HUES48 (cell line): ENCODE results near the gene AFF3.

ENCODE experiments used
- H3K27ac ChIP-seq: one replicate; pipeline ENCODE4 v1.7.0; 2013; ENCODE audit warnings: low read depth, low read length, inconsistent platforms
- H3K27me3 ChIP-seq: 2 replicates; pipeline ENCODE4 v1.6.1; 2013; ENCODE audit warnings: mild to moderate bottlenecking, low read length; ENCODE audit not compliant: control insufficient read depth, insufficient read depth
- H3K36me3 ChIP-seq: 2 replicates; pipeline ENCODE4 v1.6.1; 2013; ENCODE audit warnings: low read length; ENCODE audit not compliant: control insufficient read depth, insufficient read depth
- H3K4me1 ChIP-seq: 2 replicates; pipeline ENCODE4 v1.6.1; 2013; ENCODE audit warnings: mild to moderate bottlenecking, low read length; ENCODE audit not compliant: control insufficient read depth, insufficient read depth
- H3K4me3 ChIP-seq: 2 replicates; pipeline ENCODE4 v1.5.1; 2013; ENCODE audit warnings: mild to moderate bottlenecking, low read depth, low read length
- H3K9ac ChIP-seq: 2 replicates; pipeline ENCODE4 v1.6.1; 2013; ENCODE audit warnings: mild to moderate bottlenecking, low read depth, low read length, moderate library complexity
- H3K9me3 ChIP-seq: 2 replicates; pipeline ENCODE4 v1.6.1; 2013; ENCODE audit warnings: low read length; ENCODE audit not compliant: control insufficient read depth, insufficient read depth

Gene AFF3

DNA sequence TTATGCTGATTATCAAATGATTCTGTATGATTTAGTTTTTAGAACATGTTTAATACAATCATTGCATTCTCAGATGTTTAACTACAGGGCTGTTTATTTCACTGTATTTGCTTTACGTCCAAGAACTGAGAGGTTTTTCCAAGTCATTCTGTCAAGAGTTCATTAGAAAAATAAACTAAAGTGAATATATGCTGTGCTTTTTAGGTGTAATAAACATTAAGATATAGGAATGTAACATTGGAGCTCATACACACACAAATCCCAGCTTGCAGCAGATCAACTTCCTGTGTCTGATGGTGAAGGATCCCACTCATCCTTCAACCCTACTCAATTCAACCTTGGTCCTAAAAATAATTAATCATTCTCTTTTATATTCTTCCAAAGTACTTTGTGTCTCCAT, 285.0 kb downstream of the AFF3 start:
- Histone ChIP-seq H3K9me3 (no peaks in the 10 kb centered on the region), H3K4me3 (no peak overlapping the region), H3K4me1 (peaks cover 3% of the 10 kb centered on the region; the same call in 1 of the 2 replicates), H3K27ac (no peak overlapping the region), H3K36me3 (no peaks in the 10 kb centered on the region), H3K9ac (no peak overlapping the region), H3K27me3 (no peaks in the 10 kb centered on the region)

DNA sequence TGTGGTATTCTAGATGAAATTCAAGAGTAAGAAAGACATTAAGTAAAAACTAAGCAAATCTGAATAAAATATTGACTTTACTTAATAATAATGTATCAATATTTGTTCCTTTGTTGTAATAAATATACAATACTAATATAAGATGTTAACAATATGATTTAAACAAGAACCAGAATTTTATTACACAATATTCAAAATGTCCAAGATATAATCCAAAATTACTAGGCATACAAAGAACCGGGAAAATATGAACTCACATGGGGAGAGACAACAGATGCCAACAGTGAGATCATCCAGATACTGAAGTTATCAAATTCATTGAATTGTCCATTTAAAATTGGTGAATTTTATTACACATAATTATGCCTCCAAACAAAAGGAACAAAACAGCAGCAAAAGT, 286.3 kb downstream of the AFF3 start:
- H3K4me1 ChIP-seq: peaks cover under 1% of the 10 kb centered on the region; the same call in 1 of the 2 replicates
- no peaks in the 10 kb centered on the region for H3K36me3 ChIP-seq
- H3K9ac ChIP-seq: no peak overlapping the region
- H3K4me3 ChIP-seq: no peak overlapping the region
- no peak overlapping the region for H3K27ac ChIP-seq
- H3K27me3 ChIP-seq: no peaks in the 10 kb centered on the region
- no peaks in the 10 kb centered on the region for H3K9me3 ChIP-seq

DNA sequence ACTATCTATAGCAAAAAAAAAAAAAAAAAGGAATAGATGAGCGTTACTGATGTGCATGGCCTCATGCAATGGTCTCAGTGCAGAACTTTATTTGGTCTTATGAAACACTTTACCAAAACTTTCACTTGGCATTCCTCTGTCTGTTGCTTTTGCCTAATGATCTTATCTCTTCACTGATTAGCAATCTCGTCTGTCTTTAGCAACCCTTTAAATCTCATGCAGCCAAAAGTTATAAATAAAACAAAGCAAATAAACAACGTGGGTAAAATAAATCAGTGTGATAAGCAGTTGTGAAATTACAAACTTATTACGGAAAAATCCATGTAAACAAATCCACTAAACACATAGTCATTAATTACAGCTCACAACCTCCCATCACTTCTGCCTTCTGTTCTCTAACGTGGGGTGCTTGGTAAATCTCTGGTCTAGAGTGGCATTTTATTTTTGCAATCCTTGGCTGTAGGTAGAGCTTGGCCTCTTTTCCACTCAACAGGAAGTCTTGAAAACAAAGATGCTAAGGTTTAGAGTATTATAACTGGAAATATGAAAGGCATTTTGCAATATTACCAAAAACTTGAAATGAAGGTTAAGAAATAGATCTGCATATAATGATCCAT, 288.0 kb downstream of the AFF3 start:
- Histone ChIP-seq H3K9ac (no peak overlapping the region), H3K27me3 (no peaks in the 10 kb centered on the region), H3K27ac (no peak overlapping the region)

DNA sequence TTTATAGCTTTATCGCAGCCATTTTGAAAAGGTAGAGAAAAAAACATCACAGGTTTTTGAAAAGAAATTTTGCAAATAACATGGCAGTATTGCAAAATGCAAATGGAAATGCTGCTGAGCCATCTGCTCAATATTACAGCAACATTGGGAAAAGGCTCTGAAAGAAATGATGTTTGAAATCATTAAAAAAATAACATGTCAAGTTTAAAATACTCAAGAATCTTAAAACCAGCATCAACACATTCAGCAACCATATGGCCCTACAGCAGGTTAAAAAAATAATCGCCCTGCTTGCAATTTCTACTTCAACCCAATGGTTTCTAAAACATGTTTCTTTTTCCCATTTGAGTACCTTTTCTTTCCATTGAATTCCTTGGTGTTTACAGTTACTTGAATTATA, 289.4 kb downstream of the AFF3 start:
- no peak overlapping the region for H3K4me3 ChIP-seq
- no peaks in the 10 kb centered on the region for H3K27me3 ChIP-seq
- no peak overlapping the region for H3K27ac ChIP-seq
- H3K4me1 ChIP-seq: no peaks in the 10 kb centered on the region
- H3K36me3 ChIP-seq: no peaks in the 10 kb centered on the region
- H3K9me3 ChIP-seq: no peaks in the 10 kb centered on the region
- H3K9ac ChIP-seq: no peak overlapping the region

More for the DNA sequence above, 288.0 kb downstream of the AFF3 start:
- Histone ChIP-seq H3K36me3 (no peaks in the 10 kb centered on the region), H3K4me1 (no peaks in the 10 kb centered on the region), H3K4me3 (no peak overlapping the region), H3K9me3 (no peaks in the 10 kb centered on the region)

DNA sequence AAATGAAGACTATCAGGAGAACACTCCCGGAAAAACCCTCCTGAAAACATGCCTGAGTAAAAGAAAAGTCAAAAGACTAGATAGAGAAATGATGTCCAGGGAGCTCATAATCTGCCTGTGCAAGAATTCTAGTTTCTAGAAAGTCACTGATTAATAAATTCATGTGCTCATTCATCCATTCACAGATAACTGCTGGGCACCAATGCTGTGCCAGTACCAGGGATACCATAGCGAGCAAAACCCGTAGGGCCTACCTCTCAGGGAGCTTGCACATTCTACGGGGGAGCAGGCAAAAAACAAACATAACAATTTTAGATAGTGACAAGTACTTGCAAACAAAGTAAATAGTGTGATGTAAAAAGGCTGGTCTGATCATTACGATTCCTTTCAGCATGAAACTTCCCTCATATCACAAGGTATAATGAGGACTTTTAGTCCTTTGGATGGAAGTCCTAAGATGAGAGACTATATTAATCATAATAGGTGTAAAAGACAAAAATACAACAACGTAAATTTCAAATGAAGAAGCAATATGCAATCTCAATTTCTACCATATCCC, 289.9 kb downstream of the AFF3 start:
- Histone ChIP-seq H3K9ac (no peak overlapping the region), H3K27me3 (no peaks in the 10 kb centered on the region), H3K9me3 (no peaks in the 10 kb centered on the region), H3K4me3 (no peak overlapping the region), H3K36me3 (no peaks in the 10 kb centered on the region), H3K27ac (no peak overlapping the region), H3K4me1 (no peaks in the 10 kb centered on the region)

DNA sequence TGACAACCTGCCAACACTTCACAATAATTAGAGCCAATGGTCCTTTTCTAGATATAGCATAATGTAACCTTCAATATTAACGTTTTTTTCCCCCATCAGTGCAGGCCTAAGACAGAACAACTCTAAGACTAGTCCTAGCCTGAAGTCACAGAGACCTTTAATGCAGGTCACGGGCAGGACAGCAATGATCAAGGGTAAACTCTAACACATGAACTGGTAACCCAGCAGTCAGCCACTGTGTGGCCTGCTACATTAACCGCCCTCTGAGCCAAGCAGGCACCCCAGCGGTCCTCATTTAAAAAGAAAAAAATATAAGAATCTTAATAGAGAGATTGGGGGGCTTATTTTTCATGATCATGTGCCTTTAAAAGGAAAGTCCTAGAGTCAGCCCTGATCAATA, 290.6 kb downstream of the AFF3 start:
- H3K9me3 ChIP-seq: no peaks in the 10 kb centered on the region
- H3K36me3 ChIP-seq: no peaks in the 10 kb centered on the region
- H3K4me1 ChIP-seq: no peaks in the 10 kb centered on the region

DNA sequence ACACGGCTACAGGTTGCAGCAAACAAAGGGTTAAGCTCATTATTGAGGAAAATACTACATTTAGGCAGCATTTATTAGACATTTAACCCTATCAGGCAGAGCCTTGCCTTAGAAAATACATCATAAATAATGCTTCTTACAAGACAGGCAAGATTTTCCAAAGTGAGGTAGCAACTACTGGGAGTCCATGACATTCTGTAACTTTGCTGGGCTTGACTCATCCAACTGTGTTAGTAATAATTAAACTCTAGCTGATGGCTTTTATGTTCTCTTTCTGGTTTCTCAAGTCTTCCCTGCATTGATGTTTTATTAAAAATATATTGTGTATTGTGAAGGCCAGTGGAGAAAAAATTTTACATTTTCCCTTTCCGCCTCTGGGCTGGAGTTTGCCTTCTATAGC, 291.3 kb downstream of the AFF3 start:
- Histone ChIP-seq H3K27ac (no peak overlapping the region), H3K4me1 (no peaks in the 10 kb centered on the region), H3K4me3 (no peak overlapping the region), H3K9ac (no peak overlapping the region), H3K36me3 (no peaks in the 10 kb centered on the region), H3K9me3 (no peaks in the 10 kb centered on the region), H3K27me3 (no peaks in the 10 kb centered on the region)

More for the DNA sequence above, 290.6 kb downstream of the AFF3 start:
- H3K27me3 ChIP-seq: no peaks in the 10 kb centered on the region
- H3K27ac ChIP-seq: no peak overlapping the region
- H3K9ac ChIP-seq: no peak overlapping the region
- H3K4me3 ChIP-seq: no peak overlapping the region

DNA sequence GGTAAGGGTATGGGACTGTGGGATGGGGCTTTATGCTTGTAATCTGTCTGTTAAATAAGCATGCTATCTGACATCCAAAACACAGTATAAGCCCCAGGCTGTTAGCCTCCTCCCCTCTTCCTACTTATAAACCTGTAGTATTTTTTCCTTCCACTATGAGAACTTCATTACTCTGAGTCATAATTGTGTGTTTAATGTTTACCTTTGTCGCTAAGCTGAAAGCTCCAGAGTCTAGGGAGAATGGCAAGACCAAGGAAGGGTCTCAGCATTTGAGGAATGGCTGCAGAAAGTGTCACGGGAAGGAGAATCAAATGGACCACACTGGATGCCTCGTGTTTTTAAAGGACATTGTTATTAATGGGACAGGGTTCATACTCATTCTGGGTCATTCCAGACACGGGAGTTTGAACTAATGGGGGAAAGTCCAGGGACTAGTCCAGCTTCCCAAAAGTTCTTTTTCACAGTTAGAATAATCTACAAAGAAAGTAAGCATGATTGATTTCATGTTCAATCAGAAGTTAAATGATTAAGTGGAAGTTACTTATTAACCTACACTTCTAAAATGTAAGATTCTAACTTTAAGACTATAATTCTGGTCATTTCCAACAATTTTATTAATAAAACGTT, 292.2 kb downstream of the AFF3 start:
- Histone ChIP-seq H3K9me3 (no peaks in the 10 kb centered on the region), H3K27ac (no peak overlapping the region), H3K4me3 (no peak overlapping the region)

DNA sequence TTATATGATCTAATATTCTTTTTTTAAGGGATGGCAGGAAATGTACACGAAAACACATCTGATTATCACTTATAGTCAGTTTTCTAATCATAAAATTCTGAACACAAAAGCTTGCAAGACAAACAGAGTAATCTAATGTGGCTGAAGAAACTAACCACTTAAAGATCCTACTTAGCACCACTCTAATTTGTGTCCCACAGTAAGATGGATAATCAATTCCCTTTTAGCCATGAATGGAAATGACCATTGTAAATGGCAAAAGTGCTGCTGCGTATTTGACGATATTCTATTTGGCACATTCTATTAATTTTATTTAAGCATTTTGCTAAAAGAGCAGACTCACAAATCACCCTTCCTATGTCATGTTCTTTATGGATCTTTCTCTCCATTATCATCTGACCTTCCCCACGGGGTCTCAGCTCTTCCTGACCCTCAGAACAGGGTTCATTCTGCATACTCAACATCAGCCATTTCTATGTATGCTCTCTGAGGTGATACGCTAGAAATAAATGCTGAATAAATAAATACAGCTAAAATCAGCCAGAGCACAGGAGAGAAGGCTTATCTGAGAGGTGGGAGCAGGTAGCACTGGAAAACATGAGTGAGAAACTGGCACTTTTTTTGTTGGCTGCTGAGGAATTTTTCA, 295.8 kb downstream of the AFF3 start:
- Histone ChIP-seq H3K9me3 (no peaks in the 10 kb centered on the region), H3K27me3 (no peaks in the 10 kb centered on the region), H3K4me3 (no peak overlapping the region), H3K4me1 (no peaks in the 10 kb centered on the region), H3K36me3 (no peaks in the 10 kb centered on the region), H3K27ac (no peak overlapping the region), H3K9ac (no peak overlapping the region)

More for the DNA sequence above, 292.2 kb downstream of the AFF3 start:
- Histone ChIP-seq H3K4me1 (no peaks in the 10 kb centered on the region), H3K9ac (no peak overlapping the region), H3K36me3 (no peaks in the 10 kb centered on the region), H3K27me3 (no peaks in the 10 kb centered on the region)

DNA sequence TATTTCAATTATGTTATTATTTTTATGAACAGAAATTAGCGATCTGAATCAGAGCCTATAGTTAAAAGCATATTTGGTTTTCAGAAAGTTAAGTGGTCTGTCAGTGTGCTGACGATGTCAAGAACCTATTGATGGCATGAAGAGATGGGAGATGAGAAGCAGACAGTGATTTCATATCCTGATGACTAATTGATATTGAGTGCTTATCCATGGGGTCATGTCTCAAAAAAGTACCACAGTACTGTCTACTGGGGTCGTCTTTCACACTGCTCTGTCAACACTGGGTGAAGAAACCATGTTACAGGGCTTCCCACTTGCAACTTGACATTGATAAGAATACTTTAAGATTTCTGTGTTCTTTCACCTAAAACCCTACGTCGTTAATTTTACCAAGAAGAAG, 297.1 kb downstream of the AFF3 start:
- no peaks in the 10 kb centered on the region for H3K4me1 ChIP-seq
- H3K9me3 ChIP-seq: no peaks in the 10 kb centered on the region
- no peaks in the 10 kb centered on the region for H3K27me3 ChIP-seq
- H3K4me3 ChIP-seq: no peak overlapping the region
- H3K36me3 ChIP-seq: no peaks in the 10 kb centered on the region
- H3K27ac ChIP-seq: no peak overlapping the region
- H3K9ac ChIP-seq: no peak overlapping the region

DNA sequence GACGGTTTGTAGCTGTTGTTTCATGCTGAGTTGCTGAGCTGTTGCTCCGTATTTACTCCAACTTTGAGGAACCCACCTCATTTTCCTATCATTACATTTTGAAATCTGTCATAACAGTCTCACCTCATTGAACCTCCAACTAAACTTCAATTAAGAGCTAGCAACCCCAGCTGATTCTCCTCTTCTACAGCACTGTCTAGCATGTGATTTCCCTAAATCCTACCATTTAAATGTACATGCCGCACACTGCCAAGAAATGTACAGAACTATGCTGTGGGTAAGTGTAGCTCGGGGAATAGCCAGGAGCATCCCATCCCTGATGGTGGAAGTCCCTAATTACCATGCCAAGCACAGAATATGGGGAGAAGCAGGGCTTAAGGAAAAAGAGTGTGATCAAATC, 299.9 kb downstream of the AFF3 start:
- H3K27me3 ChIP-seq: no peaks in the 10 kb centered on the region
- no peak overlapping the region for H3K27ac ChIP-seq
- no peaks in the 10 kb centered on the region for H3K36me3 ChIP-seq
- no peak overlapping the region for H3K9ac ChIP-seq
- no peaks in the 10 kb centered on the region for H3K4me1 ChIP-seq
- H3K4me3 ChIP-seq: no peak overlapping the region
- no peaks in the 10 kb centered on the region for H3K9me3 ChIP-seq
